AG04450 (cell line): ENCODE data around the gene MAN1C1. TPM values are rescaled to one million over a fixed set of nuclear protein-coding genes. Genes with fewer than 3 reads are reported as not detected.

Source experiments
- CTCF ChIA-PET: fragments of 300-600, 350-600 bp; formaldehyde crosslinking; extraction: SDS; loops from one replicate; lab custom pipeline; 2022; ENCODE audit warnings: antibody characterized with exemption, inconsistent platforms; lab: Charles Lee
- POLR2A ChIA-PET: fragments of 350-600 bp; formaldehyde crosslinking; extraction: SDS; loops from one replicate; lab custom pipeline; 2021; ENCODE audit warnings: antibody characterized with exemption, inconsistent platforms; lab: Yijun Ruan, JAX
- DNase-seq: peaks from one replicate; pipeline ENCODE4 v3.0.0-alpha.2; 2011; ENCODE audit warnings: low read depth, low spot score
- H3K27ac ChIP-seq: one replicate; pipeline ENCODE4 v1.5.1; 2012; ENCODE audit warnings: low read depth, low read length, control low read depth
- H3K27me3 ChIP-seq: one replicate; pipeline ENCODE4 v1.6.0; 2012; ENCODE audit warnings: low read length; ENCODE audit not compliant: control insufficient read depth, insufficient read depth
- H3K4me3 ChIP-seq: 2 replicates; pipeline ENCODE4 v1.5.1; 2011; ENCODE audit warnings: mild to moderate bottlenecking, low read depth, low read length, control low read depth
- H3K9me3 ChIP-seq: 2 replicates; pipeline ENCODE4 v1.5.1; 2012; ENCODE audit warnings: low read length; ENCODE audit not compliant: control insufficient read depth, insufficient read depth
- polyA plus RNA-seq: library from polyadenylated mRNA; depleted of rRNA; stranded (reverse); fragments of >200 nt; gene quantifications from 2 replicates; pipeline ENCODE4 v1.2.3, GENCODE V29; 2011
- TF ChIP-seq, protein P1 (sequence below): IDR thresholded peaks from 2 replicates; pipeline ENCODE4 v1.5.1; 2011; ENCODE audit warnings: low read depth, low read length, control low read depth, inconsistent platforms

Gene MAN1C1
- polyA plus RNA-seq, 1 experiment: 16.9 TPM

DNA sequence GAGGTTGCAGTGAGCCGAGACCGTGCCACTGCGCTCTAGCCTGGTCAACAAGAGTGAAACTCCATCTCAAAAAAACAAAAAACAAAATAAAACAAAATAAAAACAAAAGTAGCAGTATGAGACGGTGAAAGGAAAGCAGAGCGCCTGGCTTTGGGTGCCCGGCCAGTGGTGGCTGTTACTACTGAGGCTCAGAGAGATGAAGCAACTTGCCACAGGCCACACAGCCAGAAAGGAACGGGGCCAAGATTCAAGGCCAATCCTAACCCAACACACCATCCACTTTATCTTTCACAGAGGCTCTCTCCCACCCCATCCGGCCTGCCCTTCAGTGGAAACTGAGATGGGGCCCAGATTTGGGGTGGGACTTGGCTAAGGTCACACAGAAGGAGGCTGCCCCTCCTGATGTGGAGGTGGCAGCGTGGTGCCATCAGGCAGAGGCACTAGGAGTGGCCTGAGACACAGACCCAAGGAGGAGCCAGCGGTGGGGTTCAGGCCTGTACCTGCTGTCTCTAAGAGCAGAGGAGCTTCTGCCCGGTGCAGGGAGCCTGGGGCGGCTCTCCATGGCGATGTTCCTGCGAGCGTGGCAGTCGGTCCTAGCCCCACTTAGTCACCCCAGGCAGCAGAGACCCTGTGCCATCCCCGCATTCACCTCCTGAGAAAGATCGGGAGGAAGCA, 40.0 kb upstream of the MAN1C1 start:
- Histone ChIP-seq H3K27ac (no peak overlapping the region), H3K27me3 (peaks cover 9% of the 10 kb centered on the region), H3K4me3 (no peak overlapping the region), H3K9me3 (no peaks in the 10 kb centered on the region)
- no peak for DNase-seq
- ChIA-PET CTCF (no interaction called here), POLR2A (no interaction called here)
- TF ChIP-seq, protein P1, sequence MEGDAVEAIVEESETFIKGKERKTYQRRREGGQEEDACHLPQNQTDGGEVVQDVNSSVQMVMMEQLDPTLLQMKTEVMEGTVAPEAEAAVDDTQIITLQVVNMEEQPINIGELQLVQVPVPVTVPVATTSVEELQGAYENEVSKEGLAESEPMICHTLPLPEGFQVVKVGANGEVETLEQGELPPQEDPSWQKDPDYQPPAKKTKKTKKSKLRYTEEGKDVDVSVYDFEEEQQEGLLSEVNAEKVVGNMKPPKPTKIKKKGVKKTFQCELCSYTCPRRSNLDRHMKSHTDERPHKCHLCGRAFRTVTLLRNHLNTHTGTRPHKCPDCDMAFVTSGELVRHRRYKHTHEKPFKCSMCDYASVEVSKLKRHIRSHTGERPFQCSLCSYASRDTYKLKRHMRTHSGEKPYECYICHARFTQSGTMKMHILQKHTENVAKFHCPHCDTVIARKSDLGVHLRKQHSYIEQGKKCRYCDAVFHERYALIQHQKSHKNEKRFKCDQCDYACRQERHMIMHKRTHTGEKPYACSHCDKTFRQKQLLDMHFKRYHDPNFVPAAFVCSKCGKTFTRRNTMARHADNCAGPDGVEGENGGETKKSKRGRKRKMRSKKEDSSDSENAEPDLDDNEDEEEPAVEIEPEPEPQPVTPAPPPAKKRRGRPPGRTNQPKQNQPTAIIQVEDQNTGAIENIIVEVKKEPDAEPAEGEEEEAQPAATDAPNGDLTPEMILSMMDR: no peak

DNA sequence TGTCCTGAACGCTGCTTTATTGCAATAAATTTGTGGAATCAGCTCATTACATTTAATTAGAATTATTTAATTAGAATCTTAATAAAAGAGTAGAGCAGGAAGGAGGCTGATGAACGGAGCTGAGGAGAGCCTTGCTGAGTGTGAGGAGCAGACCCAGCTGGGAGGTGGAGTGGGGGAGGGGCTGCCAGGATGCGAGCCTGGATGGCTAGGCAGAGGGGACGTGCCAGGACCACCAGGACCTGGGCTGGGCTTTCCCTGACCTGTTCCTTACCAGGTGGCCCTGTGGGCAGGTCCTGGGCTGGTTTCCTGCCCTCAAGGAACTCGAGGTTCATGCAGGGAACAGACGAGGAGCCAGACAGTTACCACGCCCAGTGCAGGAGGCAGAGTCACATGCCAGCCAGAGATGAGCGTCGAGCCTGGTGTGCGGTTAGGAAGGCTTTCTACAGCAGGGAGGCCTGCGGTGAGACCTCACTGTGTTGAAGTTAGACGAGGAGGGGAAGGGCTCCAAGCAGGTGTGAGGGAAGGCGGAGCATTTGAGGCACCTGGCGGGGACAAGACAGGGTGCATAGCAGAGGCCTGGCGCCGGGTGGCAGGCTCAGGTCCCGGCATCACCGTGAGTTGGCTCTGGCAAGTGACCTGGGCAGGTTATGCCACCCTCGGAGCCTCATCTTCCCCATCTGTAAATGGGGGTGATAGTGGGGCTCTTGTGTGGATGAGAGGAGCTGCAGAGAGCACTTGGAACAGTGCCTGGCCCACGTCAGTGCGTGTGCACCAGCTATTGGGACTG, 39.3 kb upstream of the MAN1C1 start:
- CTCF ChIA-PET: interaction anchor here (1.7 kb wide), 1 partner anchor 31 kb away, joined by 6 read pairs; no protein-coding TSS in a partner anchor
- TF ChIP-seq, protein P1: no peak
- Histone ChIP-seq H3K27ac (no peak overlapping the region), H3K4me3 (no peak overlapping the region), H3K9me3 (no peaks in the 10 kb centered on the region), H3K27me3 (peaks cover 9% of the 10 kb centered on the region)
- no peak for DNase-seq
- POLR2A ChIA-PET: no interaction called here

DNA sequence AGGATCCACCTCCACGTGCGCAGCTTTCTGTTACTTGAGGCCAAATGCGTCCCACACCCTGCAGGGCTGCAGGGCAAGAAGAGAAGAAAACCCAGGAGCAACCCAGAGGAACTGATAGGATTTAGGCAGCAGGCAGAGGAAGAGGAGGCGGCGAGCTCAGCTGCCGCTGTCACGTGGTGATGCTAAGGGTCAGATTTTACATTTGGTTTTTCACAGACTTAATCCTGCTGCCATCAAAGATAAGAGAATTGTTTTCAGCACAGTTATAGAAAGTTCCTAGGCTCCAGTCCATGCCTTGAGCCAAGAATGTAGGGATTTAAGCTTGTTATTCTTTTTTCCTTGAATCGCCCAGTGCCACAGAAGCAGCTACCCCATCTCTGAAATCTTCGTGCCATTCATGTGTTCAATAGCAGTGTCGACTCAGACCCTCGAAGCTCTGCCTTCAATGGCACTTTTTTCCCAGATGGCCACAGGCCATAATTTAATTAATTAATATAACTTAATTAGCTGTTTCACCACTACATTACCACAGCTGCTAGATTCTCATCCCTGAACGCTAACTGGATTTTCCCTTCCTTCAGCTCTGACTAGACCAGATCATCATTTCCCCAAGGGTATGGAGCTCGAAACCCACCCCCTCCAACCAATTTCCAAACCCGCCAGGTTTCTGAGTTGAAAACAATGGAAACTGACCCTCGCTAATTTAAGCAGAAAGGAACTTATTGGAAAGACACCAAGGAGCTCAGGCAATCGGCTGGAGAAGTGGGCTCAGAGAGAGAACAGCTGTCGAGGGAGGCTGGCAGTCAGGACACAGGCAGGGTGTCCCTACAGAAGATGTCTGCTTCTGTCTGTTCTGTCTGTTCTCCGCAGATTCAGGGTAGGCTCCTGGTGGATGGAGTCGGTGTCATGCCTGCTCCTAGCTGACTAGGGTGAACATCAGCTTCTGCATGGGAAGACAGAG, 37.0 kb upstream of the MAN1C1 start:
- TF ChIP-seq, protein P1: no peak
- no peak for DNase-seq
- no peak overlapping the region for H3K4me3 ChIP-seq
- CTCF ChIA-PET: interaction anchor here (0.5 to 1.7 kb wide), 6 partner anchors 10 to 231 kb away, joined by 3 to 6 read pairs (median 3); no protein-coding TSS in a partner anchor
- peaks cover 16% of the 10 kb centered on the region for H3K27me3 ChIP-seq
- H3K9me3 ChIP-seq: peaks cover 9% of the 10 kb centered on the region
- POLR2A ChIA-PET: no interaction called here
- peak overlapping the region; percentile 21 for H3K27ac ChIP-seq

DNA sequence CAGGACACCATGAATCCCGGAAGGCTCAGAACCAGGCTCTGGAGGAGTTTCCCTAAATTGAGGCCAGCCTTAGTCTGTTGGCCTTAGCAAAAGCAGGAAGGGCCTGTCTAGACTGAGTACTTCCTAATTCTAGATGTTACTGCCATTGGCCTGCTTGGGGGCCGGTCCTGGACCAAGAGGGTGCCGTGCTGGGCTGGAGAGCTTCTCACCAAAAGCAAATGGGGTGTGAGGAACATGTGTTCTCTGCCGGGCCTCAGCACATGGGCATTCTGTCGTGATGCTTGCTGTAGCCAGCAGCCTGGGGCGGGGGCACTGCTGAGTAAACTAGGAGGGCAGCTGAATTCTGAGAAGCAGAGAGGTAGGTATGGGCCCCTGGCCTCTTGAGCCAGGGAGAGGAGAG, 35.7 kb upstream of the MAN1C1 start:
- TF ChIP-seq, protein P1: 0 out of 2 replicates have a peak, but pooled peaks have one; percentile 2
- no peak overlapping the region for H3K4me3 ChIP-seq
- ChIA-PET POLR2A (no interaction called here), CTCF (interaction anchor here (0.6 to 1.7 kb wide), 4 partner anchors 9 to 276 kb away, joined by 3 to 11 read pairs (median 4); no protein-coding TSS in a partner anchor)
- DNase-seq: no peak
- H3K9me3 ChIP-seq: peaks cover 9% of the 10 kb centered on the region
- H3K27ac ChIP-seq: no peak overlapping the region
- H3K27me3 ChIP-seq: peaks cover 17% of the 10 kb centered on the region
